ENCODE data around the gene CD300LB. TPM values are rescaled to one million over a fixed set of nuclear protein-coding genes. Genes with fewer than 3 reads are reported as not detected.
"Not testable (repeated sequence)": the region's sequence is repeated elsewhere in the genome, so short reads cannot be mapped to it uniquely, and the experiment has no call there.

CD300LB gene
- 0.81 TPM for total RNA-seq

- peak in 1 of 3 donors; percentile 64 for DNase-seq (ENCODE audit: low read depth in 2 of 3, low spot score in 2 of 3)
Observed at GRCh38 chr17:74531231-74531761, at the start of gene CD300LB. CD300LB (minus strand) TSS chr17:74531475; CDS start chr17:74531350, 125 bp downstream.

DNA sequence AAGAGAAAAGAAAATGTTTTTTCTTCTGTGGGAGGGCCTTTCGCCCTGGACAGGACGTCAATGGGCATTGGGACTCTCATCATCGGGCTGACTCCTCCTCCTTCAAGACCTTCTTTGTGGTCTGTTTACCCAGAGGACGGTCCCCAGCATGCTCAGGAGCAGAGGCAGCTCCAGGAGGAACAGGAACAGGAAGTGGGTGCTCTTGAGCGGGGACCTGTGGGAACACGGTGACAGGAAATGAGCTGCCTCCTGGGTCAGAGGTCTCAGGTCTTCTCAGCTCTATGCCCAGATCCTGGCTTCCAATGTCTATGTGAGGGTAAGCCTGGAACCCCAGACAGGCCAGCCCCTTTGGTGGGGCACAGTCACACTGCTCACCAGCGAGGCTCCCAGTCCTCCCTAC lies 48.6 kb upstream of the CD300LB start:
- no peak for DNase-seq (ENCODE audit: low read depth in 2 of 3, low spot score in 2 of 3)

DNA sequence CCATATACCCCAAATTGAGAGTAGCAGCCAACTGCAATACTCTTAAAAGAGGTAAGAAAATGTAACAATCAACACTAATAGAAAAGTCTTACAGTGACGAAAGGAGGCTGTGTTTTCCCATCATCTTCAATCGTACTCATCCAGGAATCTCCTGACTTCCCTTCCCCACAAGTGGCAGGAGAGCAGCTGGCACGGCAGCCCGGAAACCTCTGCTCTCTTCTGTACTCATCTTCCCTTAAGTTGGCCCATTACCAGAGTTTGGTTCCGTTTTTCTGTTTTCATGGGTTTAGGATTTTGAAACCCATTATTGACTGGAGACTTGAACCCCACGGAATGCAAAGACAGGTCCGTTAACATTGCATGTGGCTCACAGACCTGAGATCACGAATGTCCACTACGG lies 47.7 kb upstream of the CD300LB start:
- no peak for DNase-seq (ENCODE audit: low read depth in 2 of 3, low spot score in 2 of 3)

DNA sequence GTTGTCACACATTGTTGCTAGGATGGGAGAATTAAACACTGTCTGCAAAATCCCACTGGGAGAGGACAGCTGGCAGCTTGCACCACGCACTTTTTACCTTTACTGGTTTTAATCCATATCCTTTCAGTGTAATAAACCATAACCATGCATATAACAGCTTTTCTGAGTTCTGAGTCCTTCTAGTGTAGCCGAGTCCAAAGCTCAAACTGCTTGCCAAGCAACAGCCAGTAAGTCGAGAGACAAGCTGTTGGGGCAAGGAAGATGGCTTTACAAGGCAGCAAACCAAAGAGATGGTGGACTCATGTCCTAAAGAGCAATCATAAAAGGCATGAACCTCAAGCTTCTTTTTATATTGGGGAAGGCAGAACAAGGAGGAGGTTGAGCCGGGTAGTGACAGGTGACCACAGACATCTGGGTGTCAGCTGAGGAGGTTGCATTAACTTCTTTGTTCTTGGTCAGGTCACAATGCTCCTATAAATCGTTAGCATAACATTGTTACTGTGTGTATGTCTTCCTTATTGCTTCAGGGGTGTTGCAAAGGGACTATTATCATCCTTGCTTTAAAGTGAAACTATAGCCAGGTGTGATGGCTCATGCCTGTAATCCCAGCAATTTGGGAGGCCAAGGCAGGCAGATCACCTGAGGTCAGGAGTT lies 43.3 kb upstream of the CD300LB start:
- DNase-seq (ENCODE audit: low read depth in 2 of 3, low spot score in 2 of 3): no peak

GRCh38 chr17:74573635-74574034 lies 42.4 kb upstream of the CD300LB start:
- DNase-seq (ENCODE audit: low read depth in 2 of 3, low spot score in 2 of 3): not testable (repeated sequence)

GRCh38 chr17:74573169-74573568 lies 41.9 kb upstream of the CD300LB start:
- no peak for DNase-seq (ENCODE audit: low read depth in 2 of 3, low spot score in 2 of 3)

GRCh38 chr17:74571621-74572270 lies 40.5 kb upstream of the CD300LB start:
- DNase-seq (ENCODE audit: low read depth in 2 of 3, low spot score in 2 of 3): no peak

- peak in 2 of 3 donors; percentile 89 to 91 for DNase-seq (ENCODE audit: low read depth in 2 of 3, low spot score in 2 of 3)
Observed at GRCh38 chr17:74569020-74570003, 38.0 kb upstream of the CD300LB start.

DNA sequence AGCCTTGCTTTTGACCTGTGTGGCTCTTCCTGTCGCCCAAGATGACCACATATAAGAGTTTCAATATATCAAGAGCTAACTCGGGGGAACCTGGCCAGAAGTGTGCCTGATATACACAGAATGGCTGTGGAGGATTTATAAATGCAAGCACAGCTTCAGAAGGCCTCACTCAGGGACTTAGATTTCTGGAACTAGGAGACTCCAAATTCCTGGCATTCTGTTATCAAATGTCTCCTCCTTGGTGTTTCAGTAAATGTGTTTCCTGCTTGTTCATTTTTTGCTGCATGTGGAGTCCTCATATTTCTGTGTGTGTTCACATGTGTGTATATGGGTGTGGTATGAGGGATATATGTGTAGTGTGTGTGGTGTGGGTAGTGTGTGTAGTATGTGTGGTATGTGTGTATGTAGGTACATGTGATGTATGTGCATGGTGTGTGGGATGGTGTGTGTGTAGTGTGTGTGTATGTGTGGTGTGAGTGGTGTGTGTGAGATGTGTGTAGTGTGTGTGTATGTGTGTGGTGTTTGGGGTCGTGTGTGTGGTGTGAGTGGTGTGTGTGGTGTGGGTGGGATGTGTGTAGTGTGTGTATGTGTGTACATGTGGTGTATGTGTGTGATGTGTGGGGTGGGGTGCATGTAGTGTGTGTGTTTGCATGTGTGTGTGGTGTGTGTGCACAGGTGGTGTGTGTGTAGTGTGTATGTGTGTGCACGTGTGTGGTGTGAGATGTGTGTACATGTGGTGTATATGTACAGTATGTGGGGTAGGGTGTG lies 37.0 kb upstream of the CD300LB start:
- DNase-seq (ENCODE audit: low read depth in 2 of 3, low spot score in 2 of 3): no peak

DNA sequence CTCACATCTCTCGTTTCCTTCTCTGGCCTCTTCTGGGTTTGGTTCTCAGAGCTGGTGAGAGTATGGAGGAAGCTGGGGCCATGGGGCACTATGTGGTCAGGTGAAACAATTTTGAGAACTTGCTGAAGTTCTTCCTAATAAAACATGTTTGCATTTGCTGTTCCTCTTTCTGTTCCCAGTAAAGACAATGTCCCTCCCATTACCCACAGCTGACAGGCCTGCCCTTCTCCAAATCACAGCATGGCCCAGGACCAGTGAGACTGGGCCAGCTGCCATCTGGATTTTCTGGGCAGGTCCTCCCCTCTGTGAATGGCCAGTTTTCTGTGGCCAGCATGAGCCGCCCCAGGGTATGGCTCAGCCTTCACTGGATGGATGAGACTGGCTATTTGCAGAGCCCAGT lies 36.1 kb upstream of the CD300LB start, which contains the start of gene CD300H:
CD300H (minus strand) TSS at position 113 of the 400 bp plus-strand sequence.
- DNase-seq (ENCODE audit: low read depth in 2 of 3, low spot score in 2 of 3): no peak

DNA sequence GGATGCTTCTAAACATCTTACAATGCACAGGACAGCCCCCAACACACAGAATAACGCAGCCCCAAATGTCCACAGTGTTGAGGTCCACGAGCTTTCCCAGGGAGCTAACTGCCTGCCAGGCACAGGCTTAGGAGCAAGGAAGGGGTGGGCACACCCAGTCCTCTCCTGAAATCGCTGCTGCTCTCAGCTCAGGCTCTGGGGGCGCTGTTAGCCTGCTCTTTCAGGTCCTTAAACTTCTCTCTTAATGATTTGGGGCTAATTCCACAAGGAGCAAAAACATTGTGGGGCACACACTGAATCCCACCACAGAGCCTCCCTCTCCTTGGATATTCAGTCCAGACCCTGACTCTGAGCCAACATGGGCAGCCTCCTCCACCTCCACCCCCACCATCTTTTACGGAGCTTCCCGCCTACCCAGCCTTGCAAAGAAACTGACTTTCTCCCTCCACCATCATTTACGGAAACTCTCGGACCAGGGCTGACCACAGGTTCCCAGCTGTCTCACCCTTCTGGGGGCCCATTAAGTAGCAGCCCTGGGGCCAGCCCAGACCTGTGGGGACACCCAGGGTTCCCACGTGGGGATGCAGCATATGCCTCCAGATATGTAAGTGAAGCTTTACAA lies 35.0 kb upstream of the CD300LB start:
- peak in 2 of 3 donors; percentile 42 to 59 for DNase-seq (ENCODE audit: low read depth in 2 of 3, low spot score in 2 of 3)

- DNase-seq (ENCODE audit: low read depth in 2 of 3, low spot score in 2 of 3): no peak
Observed at GRCh38 chr17:74565126-74565525, 33.9 kb upstream of the CD300LB start.

- no peak for DNase-seq (ENCODE audit: low read depth in 2 of 3, low spot score in 2 of 3)
Observed at GRCh38 chr17:74563358-74563757, 32.1 kb upstream of the CD300LB start.

GRCh38 chr17:74561586-74561985 lies 30.3 kb upstream of the CD300LB start:
- DNase-seq (ENCODE audit: low read depth in 2 of 3, low spot score in 2 of 3): no peak

- DNase-seq (ENCODE audit: low read depth in 2 of 3, low spot score in 2 of 3): no peak
Observed at GRCh38 chr17:74558882-74559519, 27.7 kb upstream of the CD300LB start.

GRCh38 chr17:74558402-74558801 lies 27.1 kb upstream of the CD300LB start:
- DNase-seq (ENCODE audit: low read depth in 2 of 3, low spot score in 2 of 3): not testable (repeated sequence)

GRCh38 chr17:74555427-74555940 lies 24.2 kb upstream of the CD300LB start:
- DNase-seq (ENCODE audit: low read depth in 2 of 3, low spot score in 2 of 3): no peak

DNA sequence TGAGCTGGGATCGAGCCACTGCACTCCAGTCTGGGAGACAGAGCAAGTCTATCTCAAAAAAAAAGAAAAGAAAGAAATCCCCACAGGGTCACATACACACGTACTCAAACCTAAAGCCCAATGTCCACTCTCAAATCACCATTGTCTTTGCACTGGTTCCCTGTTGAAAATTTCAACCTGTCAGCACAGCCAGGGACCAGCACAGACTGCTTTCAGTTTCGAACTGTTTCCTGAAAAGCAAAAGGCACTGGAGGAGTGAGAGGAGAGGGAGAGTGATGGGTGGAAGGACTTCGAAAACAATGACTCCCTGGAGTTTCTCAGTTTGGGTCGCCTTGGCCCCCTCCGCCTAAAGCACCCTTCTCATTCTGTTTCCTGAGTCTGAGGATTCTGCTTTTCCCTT lies 23.6 kb upstream of the CD300LB start:
- no peak for DNase-seq (ENCODE audit: low read depth in 2 of 3, low spot score in 2 of 3)

DNA sequence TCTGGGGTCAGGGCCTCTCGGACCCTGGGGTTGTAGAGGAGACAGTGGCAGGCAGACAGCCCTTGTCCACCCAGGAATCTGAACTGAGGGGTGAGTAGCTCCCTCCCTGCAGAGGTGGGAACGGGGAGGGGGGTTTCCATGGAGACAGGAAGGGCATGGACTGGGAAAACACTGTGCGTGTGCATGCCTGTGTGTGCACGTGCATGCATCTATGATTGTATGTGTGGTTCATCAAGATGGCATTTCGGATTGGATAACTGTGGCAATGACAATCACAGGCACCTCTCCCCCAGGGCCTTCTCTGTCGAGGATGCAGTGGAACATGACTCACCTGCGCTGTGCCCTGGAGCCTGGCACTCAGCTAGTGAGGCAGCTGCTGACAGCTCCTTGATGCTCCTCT lies 20.8 kb upstream of the CD300LB start:
- DNase-seq (ENCODE audit: low read depth in 2 of 3, low spot score in 2 of 3): no peak

Data from hematopoietic multipotent progenitor cell (in vitro differentiated cells).